ENCODE results near the gene SARDH.
"Not testable (repeated sequence)": the region's sequence is repeated elsewhere in the genome, so short reads cannot be mapped to it uniquely, and the experiment has no call there.

SARDH gene

GRCh38 chr9:133762488-133763271 is 24.5 kb upstream of the SARDH start:
- H3K27ac ChIP-seq = no peak overlapping the region
- no peak overlapping the region for H3K4me3 ChIP-seq

- no peak overlapping the region for H3K4me3 ChIP-seq
- H3K27ac ChIP-seq = no peak overlapping the region
These were observed 23.6 kb upstream of the SARDH start for GRCh38 chr9:133761641-133762248.

- no peak overlapping the region for H3K4me3 ChIP-seq
These were observed 22.6 kb upstream of the SARDH start for GRCh38 chr9:133760713-133761290.

GRCh38 chr9:133759946-133760345 is 21.8 kb upstream of the SARDH start:
- no peak overlapping the region for H3K4me3 ChIP-seq

More at GRCh38 chr9:133760713-133761290, 22.6 kb upstream of the SARDH start:
- no peak overlapping the region for H3K27ac ChIP-seq

GRCh38 chr9:133759146-133759900 is 21.2 kb upstream of the SARDH start:
- no peak overlapping the region for H3K4me3 ChIP-seq
- H3K27ac ChIP-seq = no peak overlapping the region

More at GRCh38 chr9:133759946-133760345, 21.8 kb upstream of the SARDH start:
- no peak overlapping the region for H3K27ac ChIP-seq

GRCh38 chr9:133758228-133758627 is 20.1 kb upstream of the SARDH start:
- H3K4me3 ChIP-seq = no peak overlapping the region
- no peak overlapping the region for H3K27ac ChIP-seq

GRCh38 chr9:133754688-133755227 is 16.6 kb upstream of the SARDH start:
- H3K4me3 ChIP-seq = no peak overlapping the region
- no peak overlapping the region for H3K27ac ChIP-seq

GRCh38 chr9:133754187-133754586 is 16.0 kb upstream of the SARDH start:
- no peak overlapping the region for H3K4me3 ChIP-seq
- no peak overlapping the region for H3K27ac ChIP-seq

- Histone ChIP-seq H3K4me3 (no peak overlapping the region), H3K27ac (no peak overlapping the region)
These were observed 14.7 kb upstream of the SARDH start for GRCh38 chr9:133752739-133753446.

- no peak overlapping the region for H3K4me3 ChIP-seq
These were observed 13.0 kb upstream of the SARDH start for GRCh38 chr9:133750982-133751649.

GRCh38 chr9:133747309-133747708 is 9.2 kb upstream of the SARDH start:
- no peak overlapping the region for H3K27ac ChIP-seq

More at GRCh38 chr9:133750982-133751649, 13.0 kb upstream of the SARDH start:
- H3K27ac ChIP-seq = no peak overlapping the region

GRCh38 chr9:133744528-133744927 is 6.4 kb upstream of the SARDH start:
- not testable (repeated sequence) for H3K4me3 ChIP-seq, H3K27ac ChIP-seq

More at GRCh38 chr9:133747309-133747708, 9.2 kb upstream of the SARDH start:
- no peak overlapping the region for H3K4me3 ChIP-seq

- H3K27ac ChIP-seq = no peak overlapping the region
- H3K4me3 ChIP-seq = no peak overlapping the region
These were observed 4.8 kb upstream of the SARDH start for GRCh38 chr9:133742849-133743444.

- no peak overlapping the region for H3K27ac ChIP-seq
- no peak overlapping the region for H3K4me3 ChIP-seq
These were observed 4.1 kb upstream of the SARDH start for GRCh38 chr9:133742251-133742650.

GRCh38 chr9:133741716-133742115 is 3.6 kb upstream of the SARDH start:
- Histone ChIP-seq H3K27ac (no peak overlapping the region), H3K4me3 (no peak overlapping the region)

- no peak overlapping the region for H3K27ac ChIP-seq
- no peak overlapping the region for H3K4me3 ChIP-seq
These were observed 2.8 kb upstream of the SARDH start for GRCh38 chr9:133740911-133741310.

- no peak overlapping the region for H3K4me3 ChIP-seq
- H3K27ac ChIP-seq = no peak overlapping the region
These were observed 1.5 kb upstream of the SARDH start for GRCh38 chr9:133739408-133740280.

All from skin epidermis (tissue), 12 donors.